ENCODE measurements around the gene EEF1AKMT3.

EEF1AKMT3 gene

DNA sequence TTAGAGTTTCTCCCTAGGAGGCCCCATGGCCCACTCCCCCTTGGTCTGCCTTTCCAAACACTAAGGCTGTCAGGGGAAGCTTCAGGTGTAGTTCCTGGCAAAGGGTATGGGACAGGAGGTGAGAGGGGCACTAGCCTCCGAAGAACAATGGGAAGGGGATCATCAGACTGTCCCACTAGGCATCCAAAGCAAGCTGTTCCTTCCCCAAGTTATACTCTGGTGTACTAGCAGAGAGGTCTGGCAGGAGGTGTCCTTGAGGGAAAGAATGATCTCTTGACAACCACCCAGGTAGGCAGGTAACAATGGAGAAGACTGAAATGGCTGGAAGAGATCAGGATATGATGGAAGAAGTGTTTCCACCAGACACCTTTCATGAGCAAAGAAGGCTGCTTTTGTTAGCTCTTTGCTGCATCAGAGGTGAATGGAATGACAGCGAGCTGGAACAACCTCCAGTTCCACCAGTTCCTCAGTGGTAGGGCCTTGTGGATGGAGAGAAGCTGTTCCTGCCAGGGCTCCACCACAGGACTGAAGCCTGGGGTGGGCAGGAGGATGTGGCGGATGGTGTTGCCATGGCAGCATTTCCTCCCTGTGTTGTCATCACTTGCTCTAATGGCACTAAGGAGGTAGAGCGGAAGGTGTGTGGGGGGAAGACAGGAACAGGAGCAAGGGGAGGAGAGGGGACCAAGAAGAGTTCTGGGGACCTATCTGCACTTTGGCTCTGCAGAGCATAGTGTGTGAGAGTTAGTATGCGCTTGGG, 31.6 kb upstream of the EEF1AKMT3 start:
- no peaks in the 10 kb centered on the region for H3K27me3 ChIP-seq (ENCODE audit: insufficient read depth, low read length, poor library complexity, severe bottlenecking)
- peak overlapping the region; percentile 95 for H3K4me2 ChIP-seq (ENCODE audit: low read depth, low read length, poor library complexity, severe bottlenecking)
- peak overlapping the region; percentile 75 for H3K9ac ChIP-seq (ENCODE audit: low read depth, low read length, poor library complexity, severe bottlenecking)
- H2AFZ ChIP-seq (ENCODE audit: low read length) = no peak overlapping the region
- peaks cover 61% of the 10 kb centered on the region for H3K79me2 ChIP-seq (ENCODE audit: insufficient read depth, low read length)
- no peaks in the 10 kb centered on the region for H3K9me3 ChIP-seq (ENCODE audit: insufficient read depth, low read depth, low read length)
- peak overlapping the region; percentile 80 for H3K4me3 ChIP-seq (ENCODE audit: low read length, poor library complexity, severe bottlenecking)
- no peaks in the 10 kb centered on the region for H3K36me3 ChIP-seq (ENCODE audit: insufficient read depth, low read length)
- peaks cover 44% of the 10 kb centered on the region for H4K20me1 ChIP-seq (ENCODE audit: insufficient read depth, low read length, poor library complexity, severe bottlenecking)
- no peak for TF ChIP-seq EZH2phosphoT487 (IDR thresholded peaks at IDR 0.05; ENCODE audit: borderline replicate concordance)
- TF ChIP-seq, protein P1, sequence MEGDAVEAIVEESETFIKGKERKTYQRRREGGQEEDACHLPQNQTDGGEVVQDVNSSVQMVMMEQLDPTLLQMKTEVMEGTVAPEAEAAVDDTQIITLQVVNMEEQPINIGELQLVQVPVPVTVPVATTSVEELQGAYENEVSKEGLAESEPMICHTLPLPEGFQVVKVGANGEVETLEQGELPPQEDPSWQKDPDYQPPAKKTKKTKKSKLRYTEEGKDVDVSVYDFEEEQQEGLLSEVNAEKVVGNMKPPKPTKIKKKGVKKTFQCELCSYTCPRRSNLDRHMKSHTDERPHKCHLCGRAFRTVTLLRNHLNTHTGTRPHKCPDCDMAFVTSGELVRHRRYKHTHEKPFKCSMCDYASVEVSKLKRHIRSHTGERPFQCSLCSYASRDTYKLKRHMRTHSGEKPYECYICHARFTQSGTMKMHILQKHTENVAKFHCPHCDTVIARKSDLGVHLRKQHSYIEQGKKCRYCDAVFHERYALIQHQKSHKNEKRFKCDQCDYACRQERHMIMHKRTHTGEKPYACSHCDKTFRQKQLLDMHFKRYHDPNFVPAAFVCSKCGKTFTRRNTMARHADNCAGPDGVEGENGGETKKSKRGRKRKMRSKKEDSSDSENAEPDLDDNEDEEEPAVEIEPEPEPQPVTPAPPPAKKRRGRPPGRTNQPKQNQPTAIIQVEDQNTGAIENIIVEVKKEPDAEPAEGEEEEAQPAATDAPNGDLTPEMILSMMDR (conservative IDR thresholded peaks at IDR 0.05; ENCODE audit: low read length) = no peak
- H3F3A ChIP-seq (ENCODE audit: low read depth) = no peaks in the 10 kb centered on the region
- H3K4me1 ChIP-seq (ENCODE audit: insufficient read depth, low read length, poor library complexity, severe bottlenecking) = peaks cover 31% of the 10 kb centered on the region
- H3K9me2 ChIP-seq (replicated peaks; ENCODE audit: low read depth, low read length) = no peaks in the 10 kb centered on the region

DNA sequence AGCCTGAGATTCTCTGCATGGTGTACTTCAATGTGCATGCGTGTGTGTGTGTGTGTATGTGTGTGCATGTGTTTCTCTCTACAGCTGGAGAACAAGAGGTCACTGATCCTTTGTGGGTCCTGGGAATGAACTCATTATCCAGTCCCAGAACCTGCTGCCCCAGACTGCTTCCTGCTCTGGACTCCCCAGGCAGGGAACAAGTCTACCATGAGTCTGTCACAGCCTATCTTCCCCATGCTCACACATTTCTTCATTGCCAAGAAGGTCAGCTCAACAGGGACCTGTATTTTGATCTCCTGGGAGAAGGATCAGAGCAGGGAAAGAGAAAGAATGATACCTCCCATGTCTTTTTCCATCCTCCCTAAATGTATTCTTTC, 31.0 kb upstream of the EEF1AKMT3 start:
- Histone ChIP-seq H3K9ac (ENCODE audit: low read depth, low read length, poor library complexity, severe bottlenecking) (peak overlapping the region; percentile 75), H3K4me1 (ENCODE audit: insufficient read depth, low read length, poor library complexity, severe bottlenecking) (peaks cover 31% of the 10 kb centered on the region), H3K9me3 (ENCODE audit: insufficient read depth, low read depth, low read length) (no peaks in the 10 kb centered on the region), H3K36me3 (ENCODE audit: insufficient read depth, low read length) (peaks cover 2% of the 10 kb centered on the region; the same call in 1 of the 2 replicates), H3K4me3 (ENCODE audit: low read length, poor library complexity, severe bottlenecking) (peak overlapping the region; percentile 80), H4K20me1 (ENCODE audit: insufficient read depth, low read length, poor library complexity, severe bottlenecking) (peaks cover 38% of the 10 kb centered on the region), H3K27me3 (ENCODE audit: insufficient read depth, low read length, poor library complexity, severe bottlenecking) (no peaks in the 10 kb centered on the region), H2AFZ (ENCODE audit: low read length) (no peak overlapping the region), H3K79me2 (ENCODE audit: insufficient read depth, low read length) (peaks cover 55% of the 10 kb centered on the region), H3K9me2 (replicated peaks; ENCODE audit: low read depth, low read length) (no peaks in the 10 kb centered on the region), H3K4me2 (ENCODE audit: low read depth, low read length, poor library complexity, severe bottlenecking) (peak overlapping the region; percentile 95), H3F3A (ENCODE audit: low read depth) (no peaks in the 10 kb centered on the region)
- no peak for TF ChIP-seq EZH2phosphoT487 (IDR thresholded peaks at IDR 0.05; ENCODE audit: borderline replicate concordance)
- TF ChIP-seq, protein P1 (conservative IDR thresholded peaks at IDR 0.05; ENCODE audit: low read length) = no peak

DNA sequence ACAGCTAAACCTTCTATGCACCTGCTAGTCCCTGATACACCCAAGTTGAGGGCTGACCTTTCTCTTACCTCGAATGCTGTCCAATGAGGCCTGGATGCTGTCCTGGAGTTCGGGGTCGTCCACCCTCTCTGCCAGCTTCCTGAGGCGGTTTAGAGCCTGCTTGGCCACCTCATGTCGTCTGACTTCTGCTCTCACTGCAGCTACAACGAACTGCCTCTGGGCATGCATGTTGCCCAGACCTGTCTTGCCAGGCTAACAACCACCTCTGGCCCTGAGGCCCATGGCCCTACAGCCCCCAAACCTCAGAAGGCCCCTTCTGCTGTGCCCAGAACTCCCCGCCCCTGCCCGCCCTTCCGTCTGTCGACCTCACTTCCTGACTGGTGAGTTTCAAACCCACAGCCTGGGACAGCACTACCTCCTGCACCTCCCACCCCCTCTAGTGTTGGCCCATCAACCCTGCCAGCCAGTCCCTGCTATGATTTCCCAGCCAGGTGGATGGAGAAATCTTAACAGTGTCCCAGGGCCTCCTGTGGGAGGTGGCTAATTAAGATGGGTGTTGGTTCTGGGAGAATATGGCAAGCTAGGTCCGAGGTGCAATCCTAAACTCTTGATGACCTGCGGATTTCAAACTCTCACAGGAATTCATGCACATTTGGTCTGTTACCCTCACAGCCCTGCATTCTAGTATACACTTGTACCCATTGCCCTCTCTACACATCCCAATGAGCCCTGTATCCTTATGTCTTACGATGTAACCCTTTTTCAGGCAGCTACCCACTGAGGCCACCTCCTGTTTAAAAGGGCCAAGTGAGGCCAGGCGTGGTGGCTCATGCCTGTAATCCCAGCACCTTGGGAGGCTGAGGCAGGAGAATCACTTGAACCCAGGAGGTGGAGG, 30.3 kb upstream of the EEF1AKMT3 start:
- Histone ChIP-seq H3K4me2 (ENCODE audit: low read depth, low read length, poor library complexity, severe bottlenecking) (peak overlapping the region; percentile 95), H3K9me3 (ENCODE audit: insufficient read depth, low read depth, low read length) (no peaks in the 10 kb centered on the region), H3K27me3 (ENCODE audit: insufficient read depth, low read length, poor library complexity, severe bottlenecking) (no peaks in the 10 kb centered on the region), H3K4me1 (ENCODE audit: insufficient read depth, low read length, poor library complexity, severe bottlenecking) (peaks cover 31% of the 10 kb centered on the region), H2AFZ (ENCODE audit: low read length) (no peak overlapping the region), H4K20me1 (ENCODE audit: insufficient read depth, low read length, poor library complexity, severe bottlenecking) (peaks cover 32% of the 10 kb centered on the region), H3K36me3 (ENCODE audit: insufficient read depth, low read length) (peaks cover 8% of the 10 kb centered on the region; the same call in 1 of the 2 replicates), H3K9me2 (replicated peaks; ENCODE audit: low read depth, low read length) (no peaks in the 10 kb centered on the region), H3K79me2 (ENCODE audit: insufficient read depth, low read length) (peaks cover 48% of the 10 kb centered on the region), H3F3A (ENCODE audit: low read depth) (no peaks in the 10 kb centered on the region; the same call in 1 of the 2 replicates), H3K4me3 (ENCODE audit: low read length, poor library complexity, severe bottlenecking) (peak overlapping the region; percentile 80), H3K9ac (ENCODE audit: low read depth, low read length, poor library complexity, severe bottlenecking) (peak overlapping the region; percentile 75)
- no peak for TF ChIP-seq EZH2phosphoT487 (IDR thresholded peaks at IDR 0.05; ENCODE audit: borderline replicate concordance)
- TF ChIP-seq, protein P1 (conservative IDR thresholded peaks at IDR 0.05; ENCODE audit: low read length) = peak; percentile 74

All from Loucy (cell line).